ENCODE data around the gene SLC10A6.
A peak's percentile ranks its signal among the peaks of the same experiment; 100 is the strongest.

Gene SLC10A6

GRCh38 chr4:86893136-86893535, 44.0 kb upstream of the SLC10A6 start:
- DNase-seq (ENCODE audit: extremely low spot score), result no peak
- TF ChIP-seq CTCF (IDR thresholded peaks at IDR 0.05; ENCODE audit: control extremely low read depth, extremely low read depth, low read depth, missing control alignments), result no peak
- ChIA-PET CTCF (interaction anchor here (0.8 to 8.9 kb wide), 2 partner anchors 395 to 402 kb away, joined by 3 to 131 read pairs; no protein-coding TSS in a partner anchor), POLR2A (no interaction called here)

- no peak for TF ChIP-seq CTCF (IDR thresholded peaks at IDR 0.05; ENCODE audit: control extremely low read depth, extremely low read depth, low read depth, missing control alignments)
Observed at GRCh38 chr4:86892636-86892960, 43.4 kb upstream of the SLC10A6 start.

GRCh38 chr4:86891762-86892635, 42.8 kb upstream of the SLC10A6 start, which contains the start of gene C4orf36:
C4orf36 (minus strand) TSS chr4:86892422; CDS start chr4:86891520, 902 bp downstream.
- ChIA-PET POLR2A (no interaction called here), CTCF (interaction anchor here (8.9 kb wide), 1 partner anchor 394 kb away, joined by 131 read pairs; no protein-coding TSS in a partner anchor)
- DNase-seq (ENCODE audit: extremely low spot score), result peak; percentile 63

More at GRCh38 chr4:86892636-86892960, 43.4 kb upstream of the SLC10A6 start:
- DNase-seq (ENCODE audit: extremely low spot score), result no peak
- POLR2A ChIA-PET, result no interaction called here
- CTCF ChIA-PET, result interaction anchor here (0.8 to 8.9 kb wide), 2 partner anchors 394 to 402 kb away, joined by 3 to 131 read pairs; no protein-coding TSS in a partner anchor

GRCh38 chr4:86890790-86891189, 41.6 kb upstream of the SLC10A6 start:
- CTCF ChIA-PET, result interaction anchor here (8.9 kb wide), 1 partner anchor 393 kb away, joined by 131 read pairs; no protein-coding TSS in a partner anchor
- POLR2A ChIA-PET, result no interaction called here
- DNase-seq (ENCODE audit: extremely low spot score), result no peak
- no peak for TF ChIP-seq CTCF (IDR thresholded peaks at IDR 0.05; ENCODE audit: control extremely low read depth, extremely low read depth, low read depth, missing control alignments)

More at GRCh38 chr4:86891762-86892635, 42.8 kb upstream of the SLC10A6 start, which contains the start of gene C4orf36:
- TF ChIP-seq CTCF (IDR thresholded peaks at IDR 0.05; ENCODE audit: control extremely low read depth, extremely low read depth, low read depth, missing control alignments), result no peak

- ChIA-PET POLR2A (no interaction called here), CTCF (interaction anchor here (1.1 to 1.4 kb wide), 2 partner anchors 15 to 384 kb away, joined by 3 to 4 read pairs; no protein-coding TSS in a partner anchor)
- DNase-seq (ENCODE audit: extremely low spot score), result no peak
- no peak for TF ChIP-seq CTCF (IDR thresholded peaks at IDR 0.05; ENCODE audit: control extremely low read depth, extremely low read depth, low read depth, missing control alignments)
Observed at GRCh38 chr4:86879641-86880040, 30.5 kb upstream of the SLC10A6 start.

- DNase-seq (ENCODE audit: extremely low spot score), result no peak
- no peak for TF ChIP-seq CTCF (IDR thresholded peaks at IDR 0.05; ENCODE audit: control extremely low read depth, extremely low read depth, low read depth, missing control alignments)
- ChIA-PET CTCF (interaction anchor here (1.1 to 1.4 kb wide), 2 partner anchors 16 to 383 kb away, joined by 3 to 4 read pairs; no protein-coding TSS in a partner anchor), POLR2A (no interaction called here)
Observed at GRCh38 chr4:86878640-86879039, 29.5 kb upstream of the SLC10A6 start.
